ENCODE data around the gene PHACTR1. TPM values are rescaled to one million over a fixed set of nuclear protein-coding genes. Genes with fewer than 3 reads are reported as not detected.
"Not testable (repeated sequence)": the region's sequence is repeated elsewhere in the genome, so short reads cannot be mapped to it uniquely, and the experiment has no call there.

PHACTR1 gene
- total RNA-seq, 1 donor from 2014 or later = 50.7 TPM

- TF ChIP-seq CTCF (IDR thresholded peaks at IDR 0.05; ENCODE audit: partially characterized antibody, unreplicated experiment) = no peak
- DNase-seq = no peak
- Mint-ChIP-seq H3K4me3 (ENCODE audit: unreplicated experiment) (no peak overlapping the region), H3K27ac (ENCODE audit: unreplicated experiment) (no peak overlapping the region), H3K9me3 (ENCODE audit: unreplicated experiment) (peaks cover 2% of the 10 kb centered on the region), H3K36me3 (ENCODE audit: unreplicated experiment) (no peaks in the 10 kb centered on the region), H3K27me3 (ENCODE audit: unreplicated experiment) (no peaks in the 10 kb centered on the region), H3K4me1 (ENCODE audit: low read depth, unreplicated experiment) (peaks cover 3% of the 10 kb centered on the region)
These were observed 524.8 kb downstream of the PHACTR1 start for GRCh38 chr6:13241364-13241763.

GRCh38 chr6:13242178-13242577 is 525.6 kb downstream of the PHACTR1 start:
- no peak for TF ChIP-seq CTCF (IDR thresholded peaks at IDR 0.05; ENCODE audit: partially characterized antibody, unreplicated experiment)
- Mint-ChIP-seq H3K27ac (ENCODE audit: unreplicated experiment) (no peak overlapping the region), H3K9me3 (ENCODE audit: unreplicated experiment) (no peaks in the 10 kb centered on the region), H3K4me1 (ENCODE audit: low read depth, unreplicated experiment) (peaks cover 6% of the 10 kb centered on the region), H3K36me3 (ENCODE audit: unreplicated experiment) (no peaks in the 10 kb centered on the region), H3K4me3 (ENCODE audit: unreplicated experiment) (no peak overlapping the region), H3K27me3 (ENCODE audit: unreplicated experiment) (no peaks in the 10 kb centered on the region)
- DNase-seq = no peak

GRCh38 chr6:13242590-13242989 is 526.0 kb downstream of the PHACTR1 start:
- DNase-seq = no peak

GRCh38 chr6:13243033-13243432 is 526.5 kb downstream of the PHACTR1 start:
- Mint-ChIP-seq H3K27ac (ENCODE audit: unreplicated experiment) (no peak overlapping the region), H3K36me3 (ENCODE audit: unreplicated experiment) (no peaks in the 10 kb centered on the region), H3K4me1 (ENCODE audit: low read depth, unreplicated experiment) (peaks cover 10% of the 10 kb centered on the region), H3K4me3 (ENCODE audit: unreplicated experiment) (no peak overlapping the region), H3K27me3 (ENCODE audit: unreplicated experiment) (peaks cover 2% of the 10 kb centered on the region), H3K9me3 (ENCODE audit: unreplicated experiment) (peaks cover under 1% of the 10 kb centered on the region)
- no peak for DNase-seq
- no peak for TF ChIP-seq CTCF (IDR thresholded peaks at IDR 0.05; ENCODE audit: partially characterized antibody, unreplicated experiment)

More at GRCh38 chr6:13242590-13242989, 526.0 kb downstream of the PHACTR1 start:
- H3K27ac Mint-ChIP-seq (ENCODE audit: unreplicated experiment) = no peak overlapping the region
- H3K36me3 Mint-ChIP-seq (ENCODE audit: unreplicated experiment) = no peaks in the 10 kb centered on the region
- no peaks in the 10 kb centered on the region for H3K27me3 Mint-ChIP-seq (ENCODE audit: unreplicated experiment)
- no peak for TF ChIP-seq CTCF (IDR thresholded peaks at IDR 0.05; ENCODE audit: partially characterized antibody, unreplicated experiment)
- no peaks in the 10 kb centered on the region for H3K9me3 Mint-ChIP-seq (ENCODE audit: unreplicated experiment)
- peaks cover 6% of the 10 kb centered on the region for H3K4me1 Mint-ChIP-seq (ENCODE audit: low read depth, unreplicated experiment)
- no peak overlapping the region for H3K4me3 Mint-ChIP-seq (ENCODE audit: unreplicated experiment)

- not testable (repeated sequence) for H3K9me3 Mint-ChIP-seq (ENCODE audit: unreplicated experiment); H3K27ac Mint-ChIP-seq (ENCODE audit: unreplicated experiment); H3K4me3 Mint-ChIP-seq (ENCODE audit: unreplicated experiment); DNase-seq; H3K27me3 Mint-ChIP-seq (ENCODE audit: unreplicated experiment); H3K36me3 Mint-ChIP-seq (ENCODE audit: unreplicated experiment)
- peaks cover 17% of the 10 kb centered on the region for H3K4me1 Mint-ChIP-seq (ENCODE audit: low read depth, unreplicated experiment)
These were observed 527.2 kb downstream of the PHACTR1 start for GRCh38 chr6:13243745-13244144.

- Mint-ChIP-seq H3K36me3 (ENCODE audit: unreplicated experiment) (no peaks in the 10 kb centered on the region), H3K27ac (ENCODE audit: unreplicated experiment) (peak overlapping the region; percentile 60), H3K27me3 (ENCODE audit: unreplicated experiment) (peaks cover 3% of the 10 kb centered on the region), H3K9me3 (ENCODE audit: unreplicated experiment) (peaks cover 4% of the 10 kb centered on the region), H3K4me3 (ENCODE audit: unreplicated experiment) (no peak overlapping the region), H3K4me1 (ENCODE audit: low read depth, unreplicated experiment) (peaks cover 30% of the 10 kb centered on the region)
- no peak for TF ChIP-seq CTCF (IDR thresholded peaks at IDR 0.05; ENCODE audit: partially characterized antibody, unreplicated experiment)
- DNase-seq = no peak
These were observed 531.1 kb downstream of the PHACTR1 start for GRCh38 chr6:13247627-13248026.

All from glutamatergic neuron (in vitro differentiated cells).